HG02943 (cell line): ENCODE measurements around the gene IGF1R.

ENCODE experiments used
- ATAC-seq: cut with Tn5 transposase; IDR thresholded peaks from one replicate; pipeline ENCODE4 v1.9.1; 2021; ENCODE audit warnings: mild to moderate bottlenecking, low read depth, moderate library complexity; ENCODE audit not compliant: unreplicated experiment

IGF1R gene

GRCh38 chr15:98806275-98806895 is 158.0 kb downstream of the IGF1R start:
- ATAC-seq, result no peak

GRCh38 chr15:98807262-98807661 is 158.9 kb downstream of the IGF1R start:
- no peak for ATAC-seq

GRCh38 chr15:98809273-98809672 is 160.9 kb downstream of the IGF1R start:
- no peak for ATAC-seq

DNA sequence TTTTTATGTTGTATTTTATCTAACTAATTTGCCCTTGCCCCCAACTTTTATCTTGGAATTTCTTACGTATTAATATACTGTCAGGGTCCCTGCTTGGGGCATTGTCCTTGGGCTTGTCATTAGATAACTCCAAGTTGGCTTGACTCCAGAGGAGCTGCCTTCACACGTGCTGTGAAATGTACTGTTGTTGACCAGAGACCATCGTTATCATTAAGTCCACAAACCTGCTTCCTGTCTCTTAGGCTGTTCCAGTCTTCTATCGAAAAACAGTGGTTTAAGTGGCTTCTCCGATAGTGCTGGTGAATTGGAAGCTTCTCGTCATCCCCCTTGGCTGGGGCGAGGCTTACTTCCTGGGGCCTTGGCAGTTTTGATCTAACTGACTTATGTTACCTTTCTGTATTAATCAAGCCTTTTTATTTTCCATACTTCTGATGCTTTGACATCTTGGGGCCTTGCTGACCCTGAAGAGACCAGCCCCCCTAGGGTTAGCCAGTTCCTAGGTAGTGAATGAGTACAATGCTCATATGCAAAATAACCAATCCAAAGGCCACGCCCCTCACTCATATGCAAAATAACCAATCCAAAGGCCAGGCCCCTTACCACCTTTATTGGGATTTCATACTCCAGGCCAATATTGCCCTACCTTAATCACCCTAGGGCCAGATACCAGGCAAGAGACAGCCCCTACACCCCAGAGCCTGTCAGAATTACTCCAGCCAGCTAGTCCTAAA is 164.5 kb downstream of the IGF1R start:
- no peak for ATAC-seq

GRCh38 chr15:98813951-98814350 is 165.6 kb downstream of the IGF1R start:
- no peak for ATAC-seq

- no peak for ATAC-seq
These were observed 166.9 kb downstream of the IGF1R start for GRCh38 chr15:98815207-98815606.

DNA sequence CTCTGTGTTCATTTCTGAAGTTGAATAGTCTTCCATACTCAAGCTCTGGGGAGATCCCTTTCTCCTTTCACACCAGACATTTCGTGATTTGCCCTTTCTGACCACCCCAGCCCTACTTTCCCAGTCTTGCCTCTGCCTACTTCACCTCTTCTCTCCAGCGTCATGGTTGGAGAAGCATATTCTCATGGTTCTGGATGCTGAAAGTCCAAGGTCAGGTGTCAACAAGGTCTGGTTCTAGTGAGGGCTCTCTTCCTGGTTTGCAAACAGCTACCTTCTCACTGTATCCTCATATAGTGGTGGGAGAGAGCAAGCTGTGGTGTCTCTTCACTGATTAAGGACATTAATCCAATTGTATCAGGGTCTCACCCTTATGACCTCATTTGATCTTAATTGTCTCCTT is 169.4 kb downstream of the IGF1R start:
- no peak for ATAC-seq

GRCh38 chr15:98823012-98823458 is 174.7 kb downstream of the IGF1R start:
- ATAC-seq, result no peak

GRCh38 chr15:98823616-98824015 is 175.3 kb downstream of the IGF1R start:
- ATAC-seq, result no peak

DNA sequence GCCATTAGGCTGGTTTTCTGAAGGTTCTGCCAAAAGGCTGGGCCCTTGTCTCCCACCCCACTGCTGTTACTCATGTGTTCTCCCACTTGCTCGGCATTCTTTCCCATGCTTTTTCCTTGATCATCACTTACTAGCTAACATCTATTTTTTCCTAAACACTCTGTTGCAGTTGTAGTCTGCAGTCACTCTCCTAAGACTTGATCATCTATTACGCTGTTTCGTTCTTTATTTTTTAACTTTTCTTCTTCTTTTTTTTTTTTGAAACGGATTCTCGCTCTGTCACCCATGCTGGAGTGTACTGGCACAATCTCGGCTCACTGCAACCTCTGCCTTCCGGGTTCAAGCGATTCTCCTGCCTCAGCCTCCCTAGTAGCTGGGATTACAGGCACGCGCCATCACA is 176.3 kb downstream of the IGF1R start:
- no peak for ATAC-seq

DNA sequence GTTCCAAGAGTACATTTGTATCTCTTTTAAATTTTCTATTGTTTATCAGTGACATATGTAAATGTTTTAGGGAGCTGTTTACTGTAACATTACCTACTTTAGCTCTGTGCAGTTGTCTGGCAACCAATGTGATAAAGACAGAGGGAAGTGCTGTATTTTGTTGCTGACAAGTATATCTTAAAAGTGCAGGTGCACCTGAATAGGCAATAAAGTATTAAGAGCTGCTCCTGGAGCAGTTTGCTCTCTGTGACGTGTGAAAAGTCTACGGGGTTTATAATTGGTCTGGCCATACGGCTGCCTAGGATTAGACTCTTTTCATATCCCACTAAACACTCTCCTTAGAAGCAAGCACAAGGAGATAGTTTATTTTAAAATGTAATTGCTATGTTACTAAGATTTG is 178.3 kb downstream of the IGF1R start:
- no peak for ATAC-seq

DNA sequence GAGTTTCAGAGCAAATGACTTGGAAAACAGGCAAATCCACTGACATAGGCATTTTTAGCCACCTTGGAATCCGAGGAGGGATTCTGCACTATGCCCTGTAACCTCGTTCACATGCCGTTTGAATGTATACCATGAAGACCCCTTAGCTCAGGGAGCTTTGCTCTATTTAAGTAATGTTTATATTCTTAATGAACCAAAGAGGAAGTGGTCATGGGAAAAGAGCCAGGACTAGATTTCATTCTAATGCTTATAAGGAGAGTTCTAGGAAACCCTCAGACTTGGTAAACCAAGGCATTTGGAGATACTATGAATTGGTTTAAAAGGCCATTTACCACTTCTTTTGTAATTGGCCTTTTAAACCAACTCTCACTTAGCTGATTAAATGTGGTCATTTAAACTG is 178.9 kb downstream of the IGF1R start:
- ATAC-seq, result no peak

DNA sequence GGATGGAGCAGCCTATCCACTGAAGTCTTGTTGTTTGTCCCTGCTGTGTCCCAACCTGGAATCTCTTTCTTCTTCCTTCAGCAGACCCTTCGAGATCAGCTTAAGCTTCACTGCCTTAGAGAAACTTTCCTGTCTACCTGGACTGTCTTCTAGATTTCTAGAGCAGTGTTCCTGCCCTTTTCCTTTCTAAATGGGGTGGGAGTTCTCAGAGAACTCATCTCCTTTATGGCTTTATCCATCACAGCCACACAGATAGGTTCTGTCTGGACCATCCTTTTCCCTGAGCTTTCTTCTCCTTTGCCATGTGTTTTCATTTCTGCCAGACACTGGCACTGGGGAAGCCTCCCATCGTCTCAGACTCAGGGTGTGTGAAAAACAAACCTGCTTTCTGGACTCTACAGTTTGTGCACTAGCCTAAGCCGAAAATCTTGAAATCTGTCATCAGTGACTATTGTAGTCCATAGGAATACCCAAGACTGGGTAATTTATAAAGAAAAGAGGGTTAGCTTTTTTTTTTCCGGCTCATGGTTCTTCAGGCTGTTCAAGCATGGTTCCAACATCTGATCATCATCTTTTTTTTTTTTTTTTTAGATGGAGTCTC is 181.8 kb downstream of the IGF1R start:
- ATAC-seq, result no peak

- no peak for ATAC-seq
These were observed 186.6 kb downstream of the IGF1R start for GRCh38 chr15:98834976-98835375.

GRCh38 chr15:98835876-98836275 is 187.5 kb downstream of the IGF1R start:
- no peak for ATAC-seq

- no peak for ATAC-seq
These were observed 190.3 kb downstream of the IGF1R start for GRCh38 chr15:98838387-98839259.

DNA sequence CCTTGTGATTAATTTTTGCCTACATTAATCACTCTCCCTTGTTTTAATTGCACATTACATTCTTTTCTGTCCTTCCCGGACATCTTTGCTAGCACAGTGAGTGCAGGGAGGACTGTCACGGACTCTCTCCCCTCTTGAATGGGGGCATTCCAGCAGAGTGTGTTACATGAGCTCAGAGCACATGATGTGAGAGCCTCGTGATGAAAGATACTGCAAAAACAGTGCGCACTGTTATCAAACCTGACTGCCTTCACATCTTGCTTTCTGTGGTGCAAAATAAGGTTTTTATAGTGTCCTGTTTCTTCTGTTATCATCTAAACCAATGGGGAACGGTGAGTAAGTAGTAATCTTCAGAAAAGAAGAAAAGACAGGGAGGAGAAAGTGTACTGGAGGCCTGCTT is 191.7 kb downstream of the IGF1R start:
- no peak for ATAC-seq

GRCh38 chr15:98841419-98841970 is 193.2 kb downstream of the IGF1R start:
- ATAC-seq, result no peak

GRCh38 chr15:98842192-98842972 is 194.0 kb downstream of the IGF1R start:
- ATAC-seq, result no peak

DNA sequence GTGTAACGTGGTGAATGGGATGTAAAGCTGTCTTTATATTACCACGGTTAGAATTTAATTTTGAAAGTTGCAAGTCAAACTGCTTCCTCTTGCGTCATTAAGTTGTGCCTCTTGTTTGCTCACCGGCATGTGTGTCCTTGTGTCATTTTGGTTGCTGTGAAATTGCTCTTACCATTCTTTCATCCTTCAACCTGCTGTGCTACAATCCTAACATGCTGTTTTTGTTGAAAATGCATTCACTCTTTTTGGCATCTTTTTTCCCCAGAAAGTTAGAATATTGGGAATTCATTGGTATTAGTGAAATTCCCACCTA is 194.6 kb downstream of the IGF1R start:
- no peak for ATAC-seq
